Gastrocnemius medialis (tissue), 4 donors: ENCODE measurements around the gene CLN6. TPM values are rescaled to one million over a fixed set of nuclear protein-coding genes. Genes with fewer than 3 reads are reported as not detected.
"Not testable (repeated sequence)": the region's sequence is repeated elsewhere in the genome, so short reads cannot be mapped to it uniquely, and the experiment has no call there.

Source experiments
- ATAC-seq, 2 donors: fragments of 150-250 bp; one replicate each; pipeline ENCODE4 v1.9.1; 2016
- DNase-seq, 2 donors: peaks; one replicate each; pipeline ENCODE4 v3.0.0-alpha.2; 2019
- H3K27ac ChIP-seq, 4 donors: fragments of 200-600 bp; sonication (generic); 1 replicate in 1 of 4; 2 replicates in 3 of 4; pipeline ENCODE4 v1.5.1; 2016 to 2018; ENCODE audit warnings: mild to moderate bottlenecking in 2 of 4, moderate library complexity in 1 of 4
- H3K27me3 ChIP-seq, 3 donors: fragments of 200-600 bp; sonication (generic) in 2 of 3; 1 replicate in 1 of 3; 2 replicates in 2 of 3; pipeline versions ENCODE4 v1.5.1 to v1.6.0; 2016 to 2019; ENCODE audit warnings: mild to moderate bottlenecking in 1 of 3, moderate library complexity in 1 of 3
- H3K36me3 ChIP-seq, 2 donors: fragments of 200-600 bp; sonication (generic) in 1 of 2; one replicate each; pipeline ENCODE4 v1.5.1; 2017 to 2018
- H3K4me1 ChIP-seq, 2 donors: fragments of 200-600 bp; sonication (generic) in 1 of 2; one replicate each; pipeline ENCODE4 v1.5.1; 2016 to 2017; ENCODE audit warnings: mild to moderate bottlenecking in 2 of 2
- H3K4me3 ChIP-seq, 4 donors: fragments of 200-600 bp; sonication (generic) in 3 of 4; 1 replicate in 1 of 4; 2 replicates in 3 of 4; pipeline ENCODE4 v1.5.1; 2016 to 2019; ENCODE audit warnings: mild to moderate bottlenecking in 2 of 4
- H3K9me3 ChIP-seq, 3 donors: fragments of 200-600 bp; sonication (generic) in 2 of 3; 1 replicate in 1 of 3; 2 replicates in 2 of 3; pipeline ENCODE4 v1.5.1; 2016 to 2019
- POLR2A ChIP-seq, 2 donors: fragments of 450-650 bp; IDR thresholded peaks; one replicate each; pipeline ENCODE4 v1.6.1; 2017; ENCODE audit warnings: antibody characterized with exemption in 2 of 2, mild to moderate bottlenecking in 2 of 2, moderate library complexity in 2 of 2
- in situ Hi-C, 4 donors: fragments of 200-750 bp; cut with MboI; loops; one replicate each; pipeline versions ENCODE4 v1.15.0 to v1.8.0; 2017; ENCODE audit warnings: low sequenced_read_pairs in 4 of 4
- intact Hi-C: fragments of 100-400 bp; cut with DNase I; formaldehyde crosslinking; loops from one replicate; pipeline ENCODE4 v1.15.1; 2023; ENCODE audit warnings: low total_unique reads
- total RNA-seq, 4 donors: library from RNA; depleted of rRNA; stranded (reverse); fragments of >200 nt; gene quantifications; one replicate each; pipeline versions ENCODE4 v1.1.0 to v1.2.3, GENCODE V29; 2016
- TF ChIP-seq, protein P1 (sequence below), 5 experiments: fragments of 450-650 bp in 3 of 5; fragments of 200-600 bp in 2 of 5; sonication (generic) in 2 of 5; IDR thresholded peaks in 4 of 5; conservative IDR thresholded peaks in 1 of 5; 1 replicate in 4 of 5; 2 replicates in 1 of 5; pipeline ENCODE4 v1.5.1; 2016 to 2019; ENCODE audit warnings: antibody characterized with exemption in 5 of 5, mild to moderate bottlenecking in 3 of 5, moderate library complexity in 3 of 5

The CLN6 gene
- total RNA-seq, 4 donors from 2014 or later, result 17.1 to 18.9 (median 18.5) TPM

DNA sequence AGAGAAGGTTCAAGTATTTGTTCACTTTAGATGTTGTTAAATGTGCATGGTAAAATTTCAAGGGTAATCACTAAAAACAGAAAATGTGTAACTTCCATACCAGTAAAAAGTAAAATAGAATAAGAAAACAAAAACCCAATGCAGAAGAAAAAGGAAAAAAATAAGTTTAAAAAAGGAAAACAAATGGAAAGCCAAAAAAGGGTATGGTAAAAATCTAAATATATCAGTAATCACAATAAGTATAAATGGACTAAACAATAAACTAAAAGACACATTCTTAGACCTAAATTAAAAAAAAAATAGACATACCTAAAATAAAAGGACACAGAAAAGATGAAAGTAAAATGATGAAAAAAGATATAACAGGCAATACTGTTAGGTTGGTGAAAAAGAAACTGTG is 9.5 kb upstream of the CLN6 start:
- no peak overlapping the region for H3K27ac ChIP-seq
- H3K4me1 ChIP-seq, result no peaks in the 10 kb centered on the region
- TF ChIP-seq, protein P1, sequence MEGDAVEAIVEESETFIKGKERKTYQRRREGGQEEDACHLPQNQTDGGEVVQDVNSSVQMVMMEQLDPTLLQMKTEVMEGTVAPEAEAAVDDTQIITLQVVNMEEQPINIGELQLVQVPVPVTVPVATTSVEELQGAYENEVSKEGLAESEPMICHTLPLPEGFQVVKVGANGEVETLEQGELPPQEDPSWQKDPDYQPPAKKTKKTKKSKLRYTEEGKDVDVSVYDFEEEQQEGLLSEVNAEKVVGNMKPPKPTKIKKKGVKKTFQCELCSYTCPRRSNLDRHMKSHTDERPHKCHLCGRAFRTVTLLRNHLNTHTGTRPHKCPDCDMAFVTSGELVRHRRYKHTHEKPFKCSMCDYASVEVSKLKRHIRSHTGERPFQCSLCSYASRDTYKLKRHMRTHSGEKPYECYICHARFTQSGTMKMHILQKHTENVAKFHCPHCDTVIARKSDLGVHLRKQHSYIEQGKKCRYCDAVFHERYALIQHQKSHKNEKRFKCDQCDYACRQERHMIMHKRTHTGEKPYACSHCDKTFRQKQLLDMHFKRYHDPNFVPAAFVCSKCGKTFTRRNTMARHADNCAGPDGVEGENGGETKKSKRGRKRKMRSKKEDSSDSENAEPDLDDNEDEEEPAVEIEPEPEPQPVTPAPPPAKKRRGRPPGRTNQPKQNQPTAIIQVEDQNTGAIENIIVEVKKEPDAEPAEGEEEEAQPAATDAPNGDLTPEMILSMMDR (IDR thresholded peaks at IDR 0.05 in 4 of 5, conservative IDR thresholded peaks at IDR 0.05 in 1 of 5), result no peak
- TF ChIP-seq POLR2A (IDR thresholded peaks at IDR 0.05), result no peak
- H3K36me3 ChIP-seq, result no peaks in the 10 kb centered on the region
- in situ Hi-C loops (no loop called here), intact Hi-C loops (no loop called here)
- DNase-seq (no peak), ATAC-seq (no peak)
- no peaks in the 10 kb centered on the region for H3K9me3 ChIP-seq
- no peaks in the 10 kb centered on the region for H3K27me3 ChIP-seq
- H3K4me3 ChIP-seq, result no peak overlapping the region

- in situ Hi-C loops (no loop called here), intact Hi-C loops (no loop called here)
- H3K27ac ChIP-seq, result no peak overlapping the region
- TF ChIP-seq POLR2A (IDR thresholded peaks at IDR 0.05), result no peak
- H3K27me3 ChIP-seq, result no peaks in the 10 kb centered on the region
- DNase-seq (no peak), ATAC-seq (no peak)
- H3K4me3 ChIP-seq, result no peak overlapping the region
- H3K4me1 ChIP-seq, result peaks cover 0 to 3% of the 10 kb centered on the region in 2 donors
- H3K9me3 ChIP-seq, result no peaks in the 10 kb centered on the region
- no peaks in the 10 kb centered on the region for H3K36me3 ChIP-seq
These were observed 5.5 kb upstream of the CLN6 start for GRCh38 chr15:68235022-68235421.

DNA sequence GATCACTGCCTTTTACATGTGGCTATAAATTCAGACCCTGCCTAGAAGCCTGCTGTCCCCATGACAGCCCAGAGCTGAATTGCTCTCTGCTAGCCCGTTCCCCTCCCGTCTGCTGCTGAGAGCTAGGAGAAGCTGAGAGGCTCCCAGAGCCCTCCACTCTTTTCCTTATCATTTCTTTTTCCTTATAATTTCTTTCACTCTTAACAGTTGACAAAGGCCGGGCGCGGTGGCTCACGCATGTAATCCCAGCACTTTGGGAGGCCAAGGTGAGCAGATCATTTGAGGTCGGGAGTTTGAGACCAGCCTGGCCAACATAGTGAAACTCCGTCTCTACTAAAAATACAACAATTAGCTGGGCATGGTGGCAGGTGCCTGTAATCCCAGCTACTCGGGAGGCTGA is 5.0 kb upstream of the CLN6 start:
- in situ Hi-C loops, DNase-seq, ATAC-seq: not testable (repeated sequence)

GRCh38 chr15:68234060-68234459 is 4.5 kb upstream of the CLN6 start:
- no peak for TF ChIP-seq POLR2A (IDR thresholded peaks at IDR 0.05)
- TF ChIP-seq, protein P1 (IDR thresholded peaks at IDR 0.05 in 4 of 5, conservative IDR thresholded peaks at IDR 0.05 in 1 of 5), result no peak
- no peak for DNase-seq
- Histone ChIP-seq H3K9me3 (no peaks in the 10 kb centered on the region), H3K36me3 (no peaks in the 10 kb centered on the region), H3K27ac (no peak overlapping the region), H3K4me3 (no peak overlapping the region), H3K4me1 (peaks cover under 1 to 4% of the 10 kb centered on the region in 2 donors), H3K27me3 (no peaks in the 10 kb centered on the region)
- no peak for ATAC-seq
- in situ Hi-C loops, result no loop called here
- intact Hi-C loops, result no loop called here

More for the DNA sequence above, 5.0 kb upstream of the CLN6 start:
- H3K27me3 ChIP-seq, H3K27ac ChIP-seq, H3K36me3 ChIP-seq, H3K4me3 ChIP-seq, intact Hi-C loops, H3K9me3 ChIP-seq, H3K4me1 ChIP-seq: not testable (repeated sequence)

GRCh38 chr15:68232937-68233336 is 3.4 kb upstream of the CLN6 start:
- Histone ChIP-seq H3K9me3 (no peaks in the 10 kb centered on the region), H3K4me1 (peaks cover 4 to 12% of the 10 kb centered on the region in 2 donors), H3K4me3 (no peak overlapping the region), H3K36me3 (no peaks in the 10 kb centered on the region), H3K27me3 (no peaks in the 10 kb centered on the region), H3K27ac (no peak overlapping the region)
- TF ChIP-seq, protein P1 (IDR thresholded peaks at IDR 0.05 in 4 of 5, conservative IDR thresholded peaks at IDR 0.05 in 1 of 5), result no peak
- no peak for TF ChIP-seq POLR2A (IDR thresholded peaks at IDR 0.05)
- in situ Hi-C loops, result no loop called here
- intact Hi-C loops, result no loop called here
- DNase-seq, result no peak
- no peak for ATAC-seq

DNA sequence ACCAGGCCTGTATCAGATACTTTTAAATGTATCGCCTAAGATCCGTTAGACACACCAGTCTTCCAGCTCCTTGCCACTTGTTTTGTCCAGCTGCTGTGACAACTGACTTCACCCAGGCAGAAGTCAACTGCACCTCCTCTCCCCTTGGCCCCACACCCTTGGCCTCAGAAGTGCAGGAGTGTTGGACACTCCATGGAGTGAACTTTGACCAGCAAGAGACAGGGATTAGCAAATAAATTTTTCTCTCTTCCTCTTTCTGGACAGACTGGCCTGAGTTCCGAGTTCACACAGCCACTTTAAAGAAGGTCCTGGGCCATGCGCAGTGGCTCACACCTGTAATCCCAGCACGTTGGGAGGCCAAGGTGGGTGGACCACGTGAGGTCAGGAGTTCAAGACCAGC is 2.9 kb upstream of the CLN6 start:
- Histone ChIP-seq H3K36me3 (no peaks in the 10 kb centered on the region), H3K9me3 (no peaks in the 10 kb centered on the region), H3K4me3 (no peak overlapping the region), H3K27ac (no peak overlapping the region), H3K4me1 (peaks cover 4 to 12% of the 10 kb centered on the region in 2 donors), H3K27me3 (no peaks in the 10 kb centered on the region)
- no peak for ATAC-seq
- intact Hi-C loops, result no loop called here
- in situ Hi-C loops, result no loop called here
- TF ChIP-seq, protein P1 (IDR thresholded peaks at IDR 0.05 in 4 of 5, conservative IDR thresholded peaks at IDR 0.05 in 1 of 5), result no peak
- TF ChIP-seq POLR2A (IDR thresholded peaks at IDR 0.05), result no peak
- no peak for DNase-seq
